Measurements from ENCODE around the gene ATIC.

- TF ChIP-seq ZNF302 (CRISPR knock-in tag; IDR thresholded peaks at IDR 0.05) (no peak), POLR2A (IDR thresholded peaks at IDR 0.05; ENCODE audit: low read length) (no peak), CHD2 (IDR thresholded peaks at IDR 0.05; ENCODE audit: low read length, partially characterized antibody) (no peak), CEBPB (IDR thresholded peaks at IDR 0.05) (no peak), CTCF (IDR thresholded peaks at IDR 0.05) (no peak), MAX (IDR thresholded peaks at IDR 0.05) (no peak), ESRRA (IDR thresholded peaks at IDR 0.05; ENCODE audit: borderline replicate concordance, low read length) (no peak)
Measured at GRCh38 chr2:215390550-215390913, 78.7 kb downstream of the ATIC start.

All from A549 (cell line).